Stimulated activated CD8-positive, alpha-beta memory T cell treated with anti-CD3 and anti-CD28 coated beads, Interleukin-7, amount 100 ng/mL, for 4 hours (primary cell): Measurements from ENCODE around the gene DPP4.

Source experiments
- DNase-seq, 2 donors: peaks; one replicate each; pipeline ENCODE4 v3.0.0-alpha.2; 2020; ENCODE audit warnings: low read depth in 2 of 2

DPP4 gene

DNA sequence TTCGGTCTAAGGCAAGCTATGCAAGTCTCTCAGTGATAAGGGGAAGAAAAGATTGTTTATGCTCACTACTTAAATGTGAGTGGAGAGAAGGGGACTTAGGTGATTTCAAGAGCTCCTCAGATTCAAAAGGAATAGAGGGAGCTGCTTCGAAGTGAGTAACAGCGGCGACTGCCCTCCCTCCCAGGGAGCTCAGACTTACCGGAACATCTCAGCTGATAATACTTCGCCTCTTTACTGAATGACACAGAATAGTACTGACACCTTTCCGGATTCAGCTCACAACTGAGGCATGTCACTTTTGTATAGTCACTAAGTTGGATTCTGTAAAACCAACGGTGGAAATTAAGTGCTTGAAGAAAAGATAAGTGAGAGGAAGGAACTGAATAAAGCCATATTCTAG lies 55.5 kb downstream of the DPP4 start:
- no peak for DNase-seq

DNA sequence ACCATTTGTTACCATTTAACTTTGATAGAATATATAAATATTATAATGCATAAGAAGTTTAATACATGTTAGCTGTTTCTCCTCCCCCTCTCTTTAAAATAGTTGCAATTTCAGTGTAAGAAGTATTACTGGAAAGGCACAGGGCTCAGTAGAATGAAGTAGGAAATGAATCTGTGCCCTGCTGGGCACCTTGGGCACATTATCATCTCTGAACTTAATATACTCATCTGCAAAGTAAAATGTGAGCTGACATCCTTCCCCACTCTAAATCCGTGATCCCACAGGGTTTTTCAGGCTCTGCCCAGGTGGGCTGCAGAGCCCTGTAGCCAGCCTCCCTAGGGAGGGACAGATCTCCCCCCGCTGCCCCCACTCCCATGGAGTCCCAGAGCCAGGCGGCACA lies 56.8 kb downstream of the DPP4 start:
- no peak for DNase-seq

DNA sequence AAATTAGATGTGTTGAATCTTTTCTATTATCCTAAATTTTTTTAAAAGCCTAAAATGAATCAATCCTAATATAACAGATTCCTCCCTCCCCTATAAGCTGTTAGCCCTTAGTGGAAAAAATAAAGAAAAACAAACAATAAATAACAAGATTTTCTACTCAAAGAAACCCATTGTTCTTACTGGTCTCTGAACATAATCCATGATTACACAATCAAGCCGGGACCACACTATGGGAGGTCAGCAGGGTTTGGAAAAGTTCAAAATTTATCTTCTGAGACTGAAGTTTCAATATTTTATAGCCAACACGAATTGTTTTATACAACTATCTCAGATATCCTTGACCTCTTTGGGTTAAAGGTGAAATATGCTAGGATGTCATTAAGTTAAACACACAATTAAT lies 57.9 kb downstream of the DPP4 start:
- no peak for DNase-seq

DNA sequence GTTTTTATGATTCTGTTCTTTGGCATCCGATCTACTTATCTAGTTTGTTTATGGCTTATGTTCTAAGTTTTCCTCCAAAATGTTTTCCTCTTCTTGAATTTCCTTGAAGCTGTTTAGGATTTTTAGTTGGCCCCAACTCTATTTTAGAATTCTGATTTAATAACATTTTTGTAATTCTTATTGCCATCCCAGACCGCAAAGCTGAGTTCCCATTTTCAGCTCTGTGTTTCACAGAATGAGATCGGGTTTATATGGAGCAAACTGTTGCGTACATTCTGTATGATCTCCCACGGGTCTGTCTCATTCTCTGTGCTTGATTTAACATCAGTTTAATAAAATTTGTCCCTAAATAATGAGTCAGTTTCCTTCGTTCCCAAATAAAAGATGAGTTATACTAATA lies 59.3 kb downstream of the DPP4 start:
- no peak for DNase-seq

DNA sequence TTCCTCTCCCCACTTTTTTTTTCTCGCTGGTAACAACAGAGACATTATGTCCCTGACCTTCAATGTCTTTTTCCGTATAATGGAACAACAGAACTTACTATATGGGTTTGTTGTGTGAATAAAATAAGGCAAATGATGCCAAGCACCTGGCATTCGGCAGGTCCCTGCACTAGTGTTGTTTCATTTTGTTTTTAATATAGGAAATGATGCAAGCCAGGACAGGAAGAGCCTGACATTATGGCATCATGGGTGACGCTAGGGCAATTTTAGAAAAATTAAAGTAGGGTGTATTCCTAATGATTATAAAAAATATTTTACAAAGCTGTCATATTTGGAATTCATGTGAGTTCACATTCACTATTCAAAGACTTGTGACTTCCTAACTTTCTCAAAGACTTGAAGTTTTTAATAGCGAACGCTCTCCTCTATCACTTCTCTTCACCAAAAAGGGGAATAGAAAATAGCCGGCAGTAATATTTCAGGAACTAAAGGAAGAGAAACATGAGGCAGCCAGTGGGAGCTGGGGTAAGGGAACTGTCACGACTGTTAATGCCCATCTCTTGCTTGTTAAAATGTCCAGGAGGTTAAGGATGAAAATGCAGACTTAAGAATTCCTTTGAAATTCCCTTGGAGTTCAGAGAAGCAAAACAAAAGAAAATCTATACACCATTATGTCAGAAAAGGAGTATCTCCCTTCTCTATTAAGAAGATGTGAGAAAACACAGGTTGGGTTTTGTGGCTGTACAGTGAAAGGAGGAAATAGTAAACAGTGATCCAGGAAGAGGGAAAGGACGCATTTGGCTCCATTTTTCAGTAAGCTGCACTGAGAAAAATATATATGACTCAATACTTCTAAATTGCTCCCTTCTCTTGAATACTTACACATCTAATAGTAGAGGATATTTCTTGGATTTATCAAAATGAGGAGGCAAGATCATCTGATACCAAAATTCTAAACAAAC lies 60.2 kb downstream of the DPP4 start:
- no peak for DNase-seq

DNA sequence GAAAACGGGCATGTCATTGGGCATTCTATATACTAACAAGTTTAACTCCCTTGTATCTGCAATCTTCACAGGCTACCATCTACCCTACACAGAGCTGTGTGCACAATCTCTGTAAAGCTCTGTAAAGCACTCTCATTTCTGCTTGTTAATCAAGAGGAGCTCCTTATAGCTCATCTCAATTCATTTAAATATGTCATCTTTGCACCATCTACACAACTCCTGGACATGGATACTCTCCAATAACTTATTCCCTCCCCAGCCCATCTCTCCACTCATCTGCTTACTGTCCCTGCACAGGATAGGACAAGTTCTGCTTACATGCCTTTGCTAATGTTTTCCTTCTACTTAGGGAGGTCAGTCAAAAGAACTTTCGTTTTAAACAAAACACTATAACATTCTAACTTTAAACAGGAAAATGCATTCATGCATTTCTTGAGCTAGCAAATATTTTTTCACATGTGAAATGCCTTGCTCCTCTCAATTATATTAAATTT lies 61.4 kb downstream of the DPP4 start:
- DNase-seq, result no peak

DNA sequence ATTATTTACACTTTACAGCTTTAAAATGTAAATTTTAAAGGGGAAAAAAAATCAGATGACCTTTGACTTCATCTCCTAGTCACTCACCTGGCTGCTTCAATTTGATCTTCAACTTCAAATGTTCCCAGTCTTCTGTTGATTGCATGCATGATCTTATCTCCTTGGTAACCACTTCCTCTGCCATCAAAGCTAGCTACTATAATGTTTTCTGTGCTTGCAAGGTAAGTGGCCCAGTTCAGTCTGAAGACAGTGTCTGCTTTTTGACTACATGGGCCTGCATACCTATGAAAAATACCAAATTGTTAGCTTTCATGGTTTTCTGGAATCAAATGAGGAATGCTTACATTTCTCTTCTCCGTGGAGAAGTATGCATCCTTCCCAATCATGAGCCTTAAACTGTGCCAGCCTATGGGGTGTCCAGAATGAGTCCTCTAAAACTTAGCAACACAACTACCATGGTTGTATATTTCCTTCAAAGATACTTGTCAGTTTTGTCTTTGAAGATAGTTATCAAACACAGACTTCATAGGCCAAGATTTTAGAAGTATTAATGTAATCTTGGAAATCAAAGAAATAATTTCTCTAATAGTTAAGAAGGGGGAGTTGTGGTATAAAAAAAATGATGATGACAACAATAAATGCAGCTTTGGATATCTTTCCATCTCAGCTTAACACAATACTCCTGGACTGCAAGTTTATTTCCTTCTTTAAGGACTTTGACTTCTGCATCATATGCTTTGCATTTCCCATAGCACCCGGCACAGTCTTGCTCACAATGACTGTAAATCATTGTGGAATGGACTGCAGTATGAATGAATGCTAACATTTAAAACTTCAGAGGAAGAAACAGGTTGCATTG lies 62.1 kb downstream of the DPP4 start:
- DNase-seq, result no peak

DNA sequence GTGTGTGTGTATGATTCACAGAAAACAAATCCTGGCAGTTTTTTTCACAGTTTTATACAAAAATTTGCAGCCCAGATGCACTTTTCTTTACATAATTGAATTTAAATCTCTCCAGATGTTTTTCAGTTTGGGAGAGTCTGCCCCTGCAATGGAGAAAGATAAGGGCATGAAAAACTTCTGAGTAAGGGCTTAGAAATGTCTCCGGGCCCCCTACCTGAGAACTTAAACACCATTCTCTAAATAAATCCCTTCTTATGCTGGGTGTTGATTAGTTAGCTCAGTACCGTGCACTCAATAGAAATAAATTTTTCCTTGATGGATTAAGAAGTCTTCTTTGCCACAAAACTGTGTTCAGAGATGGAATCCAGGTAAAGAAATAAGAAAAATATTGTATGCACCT lies 64.5 kb downstream of the DPP4 start:
- no peak for DNase-seq

DNA sequence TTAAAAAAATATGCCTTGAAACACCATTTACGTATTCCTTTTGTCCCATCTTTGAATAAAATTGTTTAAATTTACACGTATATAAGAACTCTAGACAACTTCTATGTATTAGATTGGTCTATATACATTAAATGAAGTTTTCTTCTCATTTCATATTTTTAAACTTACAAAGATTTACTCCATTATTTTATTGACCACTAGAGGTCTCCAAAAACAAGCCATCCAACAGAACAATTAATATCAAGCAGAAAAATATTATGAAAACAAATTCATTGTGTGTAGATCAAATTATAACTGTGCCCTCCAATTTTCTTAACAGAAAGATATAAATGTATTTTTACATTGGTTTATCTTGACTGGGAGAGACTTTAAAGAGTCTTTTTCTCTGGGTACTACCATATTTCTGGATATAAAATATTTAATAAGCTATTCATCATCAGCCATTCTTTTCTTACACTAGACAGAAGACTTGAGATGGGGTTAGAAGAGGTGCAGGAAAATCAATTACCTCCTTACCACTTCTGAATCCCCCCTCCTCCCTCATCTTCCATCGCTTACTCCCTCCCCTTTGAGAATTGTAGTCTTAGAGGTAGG lies 66.5 kb downstream of the DPP4 start:
- no peak for DNase-seq

DNA sequence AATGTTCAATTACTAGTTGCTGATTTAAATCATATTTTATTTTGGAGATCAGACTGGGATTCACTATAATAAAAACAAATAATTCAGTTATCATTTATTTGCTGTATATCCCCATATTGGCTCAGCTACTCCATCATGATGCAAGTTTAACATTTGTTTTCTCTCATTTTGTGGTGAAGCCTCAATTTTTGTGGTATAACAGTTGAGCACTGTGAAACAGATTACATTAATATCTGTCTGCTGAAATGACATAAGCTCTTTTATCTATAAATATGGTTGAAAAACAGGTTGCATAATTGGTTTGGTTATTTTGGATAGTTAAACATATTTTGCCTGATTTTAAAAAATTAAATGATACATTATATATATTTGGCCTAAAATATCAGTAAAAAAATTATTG lies 67.7 kb downstream of the DPP4 start:
- no peak for DNase-seq

DNA sequence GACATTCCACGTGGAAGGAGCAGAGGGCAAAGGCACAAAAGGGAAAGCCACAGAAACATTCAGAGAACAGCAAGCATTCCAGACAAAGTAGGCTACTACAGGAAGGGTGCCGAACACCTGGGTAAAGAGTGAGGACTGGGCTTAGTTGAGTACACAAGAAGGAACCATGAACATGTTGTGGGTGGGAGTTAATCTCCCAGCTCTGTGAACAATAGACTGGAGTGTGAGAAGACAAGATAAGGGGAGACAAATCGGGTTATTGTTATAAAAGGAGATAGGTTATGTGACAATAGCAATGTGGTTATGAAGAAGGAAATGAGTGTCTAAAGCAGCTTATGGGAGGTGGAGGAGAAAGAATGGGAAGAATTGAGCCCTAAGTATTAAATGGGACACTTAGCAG lies 70.0 kb downstream of the DPP4 start:
- no peak for DNase-seq

DNA sequence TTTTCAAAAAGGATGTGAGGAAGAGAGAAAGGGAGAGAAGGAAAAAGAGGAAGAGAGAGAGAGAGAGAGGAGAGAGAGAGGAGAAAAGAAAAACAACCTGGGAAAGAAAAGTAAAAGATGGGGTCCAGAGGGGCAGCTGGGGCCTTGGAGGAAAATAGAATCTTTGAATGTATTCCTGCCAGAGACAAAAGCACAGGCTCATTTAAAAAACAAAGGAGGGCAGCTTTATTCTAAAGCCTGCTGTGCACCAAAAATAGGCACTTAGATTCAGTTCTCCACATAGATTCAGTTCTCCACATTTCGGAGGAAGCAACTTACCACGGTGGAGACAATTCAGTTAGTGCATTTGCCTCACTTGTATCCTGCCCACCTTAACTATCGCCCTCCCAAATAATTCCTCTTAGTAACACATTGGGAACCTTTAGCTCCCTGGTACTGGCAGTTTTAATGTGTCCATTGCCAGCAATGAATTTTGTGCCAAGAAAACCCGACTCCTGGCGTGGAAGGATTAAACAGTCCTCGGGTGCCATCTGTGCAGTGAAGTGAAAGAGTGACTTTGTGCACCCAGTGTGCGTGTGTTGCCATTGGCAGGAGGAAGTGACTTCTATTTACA lies 71.3 kb downstream of the DPP4 start:
- DNase-seq, result no peak

DNA sequence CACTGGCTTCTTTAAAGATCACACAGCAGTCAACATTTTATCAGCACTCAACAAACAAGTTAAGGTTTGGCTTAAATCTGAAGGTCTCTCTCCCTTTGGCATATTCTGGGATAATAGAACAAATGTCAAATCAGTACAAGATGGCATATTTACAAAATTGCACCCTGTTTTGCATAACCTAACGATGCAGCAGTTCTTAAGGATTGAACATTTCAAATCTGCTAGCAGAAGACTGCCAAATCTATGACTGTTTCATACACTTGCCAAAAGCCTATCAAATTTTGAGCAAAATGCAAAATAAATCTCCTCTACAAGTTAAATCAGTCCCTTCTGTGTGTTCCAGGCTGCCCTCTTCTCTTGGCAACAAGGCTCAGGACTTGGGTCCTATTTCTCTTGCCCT lies 73.6 kb downstream of the DPP4 start:
- DNase-seq, result no peak

DNA sequence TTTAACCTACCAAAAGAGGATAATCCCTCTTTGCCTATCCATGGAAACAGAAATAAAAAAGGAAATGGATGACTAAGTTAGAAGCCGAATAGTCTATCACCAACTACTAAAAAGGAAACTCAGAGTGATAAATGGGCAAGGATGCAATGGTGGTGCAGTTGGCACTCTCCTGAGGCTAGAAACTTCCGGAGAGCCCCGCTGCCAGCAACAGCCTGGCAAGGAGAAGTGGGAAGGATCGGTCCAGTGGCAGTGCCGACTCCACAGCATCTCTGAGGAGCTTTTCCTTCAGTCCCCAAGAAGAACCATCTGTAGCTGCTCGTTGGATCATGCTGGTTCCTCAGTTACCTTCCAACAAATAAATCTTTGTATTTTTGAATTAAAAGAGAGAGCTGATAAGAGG lies 74.7 kb downstream of the DPP4 start:
- DNase-seq, result no peak

DNA sequence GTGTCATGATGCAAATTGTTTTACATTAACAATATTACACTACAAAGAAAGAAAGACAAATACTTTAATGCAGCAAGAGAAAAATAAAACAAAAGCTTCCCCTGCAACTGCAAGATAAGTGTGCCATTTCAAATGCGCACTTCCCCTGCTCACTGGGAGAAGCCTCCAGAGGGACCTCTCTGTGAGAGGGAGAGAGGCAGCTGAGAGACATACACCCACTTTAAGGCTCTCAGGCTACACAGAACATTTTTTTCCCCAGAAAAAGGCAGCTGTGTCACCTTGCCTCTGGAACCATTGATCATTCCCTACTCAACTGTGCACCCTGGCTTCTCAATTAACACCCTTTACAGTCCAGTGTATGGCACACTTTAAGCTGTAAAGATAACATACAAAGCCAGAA lies 75.2 kb downstream of the DPP4 start:
- no peak for DNase-seq

DNA sequence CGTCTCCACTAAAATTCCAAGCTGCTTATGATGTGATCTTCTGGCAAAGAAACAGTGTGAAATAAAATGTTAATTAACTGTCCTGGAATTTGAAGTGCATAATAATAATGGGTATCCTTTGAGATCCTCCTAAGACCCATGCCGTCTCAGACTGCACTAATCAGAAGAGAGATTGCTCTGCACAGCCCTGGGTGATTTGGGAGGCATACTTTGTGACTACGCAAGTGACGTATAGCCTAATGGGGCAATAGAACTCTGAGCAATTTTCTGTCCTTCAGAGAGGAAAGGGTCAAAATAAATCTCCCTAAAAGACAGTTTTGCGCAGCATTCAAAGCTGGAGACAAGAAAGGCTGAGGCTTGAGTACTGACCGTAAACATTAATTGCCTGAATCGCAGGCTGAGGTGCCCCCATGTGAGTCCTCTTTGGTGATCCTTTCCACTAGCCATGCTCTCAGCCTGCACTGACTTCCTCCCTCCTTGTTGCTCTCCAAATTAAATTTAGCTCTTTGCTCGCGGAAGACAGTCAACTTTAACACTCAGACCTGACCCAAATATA lies 76.0 kb downstream of the DPP4 start:
- no peak for DNase-seq

DNA sequence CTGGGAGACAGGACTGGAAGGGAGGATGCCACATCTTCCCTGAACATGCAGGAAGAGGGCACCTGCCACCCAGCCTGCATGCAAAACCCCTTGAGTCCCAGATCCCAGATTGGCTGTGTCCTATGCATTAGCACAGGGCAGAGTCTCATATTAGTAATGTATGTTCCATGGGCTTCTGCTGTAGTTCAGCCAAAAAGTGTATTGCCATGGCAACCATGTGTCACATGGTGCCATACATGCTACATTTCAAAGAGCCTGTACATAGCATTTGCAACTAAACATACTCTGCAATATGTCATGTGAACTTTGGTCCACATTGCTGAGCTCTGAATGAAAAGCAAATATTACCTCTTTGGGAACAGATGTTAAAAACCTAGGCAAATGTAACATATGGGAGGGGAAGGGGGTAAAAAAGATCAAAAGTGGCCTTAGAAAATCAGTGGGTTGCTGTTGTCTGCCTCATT lies 78.4 kb downstream of the DPP4 start:
- DNase-seq, result no peak

DNA sequence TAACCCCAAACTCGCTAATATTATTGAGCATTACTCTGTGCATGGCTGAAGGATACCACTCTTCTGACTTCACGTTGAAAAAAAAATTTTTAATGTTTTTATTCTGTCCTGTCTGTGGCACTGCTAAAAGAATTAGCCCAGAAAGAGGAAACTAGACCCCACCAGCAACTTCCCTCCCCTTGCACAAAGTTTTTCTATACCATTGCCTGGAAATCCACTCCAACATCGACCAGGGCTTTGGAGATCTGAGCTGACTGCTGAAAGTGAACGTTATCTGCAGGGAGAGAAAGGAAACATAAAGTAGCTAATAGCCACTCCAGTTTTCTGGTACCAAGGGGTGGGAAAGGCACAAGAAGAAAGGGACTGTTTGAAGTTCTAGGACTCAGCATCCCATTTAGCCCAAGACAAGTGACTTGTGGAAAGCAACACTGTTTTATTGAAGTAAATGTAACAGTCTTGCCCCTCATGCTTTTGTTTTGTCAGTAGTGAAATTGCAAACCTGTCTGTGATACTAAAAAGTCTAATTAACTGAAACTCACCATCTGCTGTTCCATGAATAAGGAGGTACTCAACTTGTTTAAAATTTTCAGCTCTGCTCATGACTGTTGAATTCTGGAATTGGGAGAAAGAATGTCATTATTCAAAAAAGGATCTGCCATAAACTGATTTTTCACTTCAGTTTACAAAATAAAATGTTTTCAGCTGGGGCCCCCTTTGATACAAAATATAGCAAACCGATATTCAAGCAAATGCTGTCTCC lies 79.1 kb downstream of the DPP4 start:
- DNase-seq, result no peak

DNA sequence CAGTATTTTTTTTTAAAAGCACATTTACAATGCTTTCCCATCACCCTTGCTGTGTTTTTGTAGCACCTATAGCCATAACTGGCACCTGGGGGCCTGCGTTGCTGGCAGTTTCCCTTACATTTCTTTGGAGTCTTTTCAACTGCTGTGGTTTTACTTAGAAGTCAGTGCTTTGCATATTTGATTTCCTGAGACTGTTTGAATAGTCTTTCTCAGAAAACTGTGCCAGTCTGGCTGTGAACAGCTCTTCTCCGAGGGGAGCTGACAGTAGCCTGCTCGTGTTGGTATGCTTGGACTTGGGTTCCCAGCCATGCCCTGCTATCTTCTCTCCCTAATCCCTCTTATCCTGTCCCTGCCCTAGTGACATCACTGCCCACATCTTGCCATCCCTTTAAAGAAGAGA lies 81.5 kb downstream of the DPP4 start:
- peak; percentile 47 to 53 for DNase-seq

DNA sequence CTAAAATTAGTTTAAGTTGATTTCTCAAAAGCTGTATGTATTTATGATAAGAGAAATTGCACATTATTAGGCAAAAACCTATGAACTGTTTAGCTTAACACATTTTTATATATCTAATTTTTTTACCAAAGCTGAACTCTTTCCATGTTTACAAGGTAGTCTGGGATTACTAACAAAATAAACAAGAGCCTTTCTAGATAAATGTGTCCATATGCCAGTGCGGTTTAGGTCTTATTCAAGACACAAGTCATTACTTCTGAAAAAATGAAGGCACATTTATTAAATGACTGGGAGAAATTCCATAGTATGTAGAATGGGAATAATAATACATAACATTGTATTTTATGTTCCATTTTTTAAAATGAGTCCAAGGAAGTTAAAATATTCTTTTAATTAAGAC lies 82.0 kb downstream of the DPP4 start:
- DNase-seq, result no peak

DNA sequence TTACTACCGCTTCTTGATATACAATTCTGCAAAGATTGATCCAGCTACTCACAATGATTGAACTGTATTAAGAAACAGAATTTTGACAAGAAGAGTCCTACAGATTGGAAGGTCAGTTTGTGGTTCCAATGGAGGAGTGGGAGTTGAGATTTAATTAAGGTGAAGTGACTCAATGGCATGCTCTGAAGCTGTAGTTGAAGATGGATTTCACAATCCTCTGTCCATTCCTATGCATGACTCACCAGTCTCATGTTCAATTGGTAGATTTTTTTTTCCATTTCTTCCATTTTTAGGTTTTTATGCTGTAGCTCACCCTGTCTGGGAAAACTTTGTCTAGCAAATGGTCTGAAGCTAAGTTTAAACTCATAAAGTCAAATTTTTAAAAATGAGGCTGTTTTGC lies 83.3 kb downstream of the DPP4 start:
- DNase-seq, result no peak
